Mesenchymal stem cell (in vitro differentiated cells and primary cell): ENCODE data around the gene MYL12B.
A peak's percentile ranks its signal among the peaks of the same experiment; 100 is the strongest.

Experiments
- DNase-seq: peaks from one replicate; pipeline ENCODE4 v3.0.0-alpha.2; 2013
- H2AFZ ChIP-seq: one replicate; pipeline ENCODE4 v1.6.1; 2013; ENCODE audit warnings: low read depth, mild to moderate bottlenecking, control low read depth, inconsistent platforms, low read length, moderate library complexity
- H2AK5ac ChIP-seq: 2 replicates; pipeline ENCODE4 v1.6.1; 2013; ENCODE audit warnings: low read length, moderate library complexity, mild to moderate bottlenecking, inconsistent platforms; ENCODE audit not compliant: severe bottlenecking
- H2BK120ac ChIP-seq: one replicate; pipeline ENCODE4 v1.6.1; 2013; ENCODE audit warnings: low read depth, mild to moderate bottlenecking, inconsistent platforms, low read length, moderate library complexity
- H2BK12ac ChIP-seq, 2 experiments: one replicate each; pipeline ENCODE4 v1.6.1; 2013; ENCODE audit warnings: inconsistent platforms in 2 of 2, low read length in 2 of 2, mild to moderate bottlenecking in 2 of 2, moderate library complexity in 2 of 2, control low read depth in 1 of 2
- H2BK15ac ChIP-seq: one replicate; pipeline ENCODE4 v1.6.1; 2013; ENCODE audit warnings: mild to moderate bottlenecking, low read depth, inconsistent platforms; ENCODE audit not compliant: poor library complexity, severe bottlenecking
- H2BK5ac ChIP-seq: 2 replicates; pipeline ENCODE4 v1.6.1; 2013; ENCODE audit warnings: low read depth, mild to moderate bottlenecking, low read length, control low read depth, inconsistent platforms; ENCODE audit not compliant: poor library complexity, severe bottlenecking
- H3K14ac ChIP-seq, 2 experiments: one replicate each; pipeline ENCODE4 v1.6.1; 2013; ENCODE audit warnings: inconsistent platforms in 2 of 2, low read length in 2 of 2, control low read depth in 1 of 2, mild to moderate bottlenecking in 1 of 2, moderate library complexity in 1 of 2
- H3K18ac ChIP-seq, 2 experiments: one replicate each; pipeline ENCODE4 v1.6.1; 2013; ENCODE audit warnings: inconsistent platforms in 2 of 2, low read length in 2 of 2, control low read depth in 1 of 2, low read depth in 1 of 2, mild to moderate bottlenecking in 1 of 2
- H3K23ac ChIP-seq, 2 experiments: one replicate each; pipeline ENCODE4 v1.6.1; 2013; ENCODE audit warnings: inconsistent platforms in 2 of 2, low read length in 2 of 2, mild to moderate bottlenecking in 2 of 2, moderate library complexity in 2 of 2, control low read depth in 1 of 2
- H3K27ac ChIP-seq: 2 replicates; pipeline ENCODE4 v1.5.1; 2013; ENCODE audit warnings: mild to moderate bottlenecking, moderate library complexity, low read length, control low read depth, inconsistent platforms; ENCODE audit not compliant: poor library complexity, severe bottlenecking
- H3K27me3 ChIP-seq, 2 experiments: 2 replicates each; pipeline versions ENCODE4 v1.6.1 to v1.7.0; 2013; ENCODE audit warnings: low read length in 2 of 2, mild to moderate bottlenecking in 2 of 2, moderate library complexity in 2 of 2, control low read depth in 1 of 2, inconsistent platforms in 1 of 2; ENCODE audit not compliant: control insufficient read depth in 1 of 2, insufficient read depth in 1 of 2
- H3K36me3 ChIP-seq, 2 experiments: 2 replicates each; pipeline versions ENCODE4 v1.6.1 to v1.7.0; 2013; ENCODE audit warnings: low read length in 2 of 2, control low read depth in 1 of 2, inconsistent platforms in 1 of 2, low read depth in 1 of 2, mild to moderate bottlenecking in 1 of 2; ENCODE audit not compliant: insufficient read depth in 2 of 2, control insufficient read depth in 1 of 2
- H3K4ac ChIP-seq, 2 experiments: one replicate each; pipeline ENCODE4 v1.6.1; 2013; ENCODE audit warnings: inconsistent platforms in 2 of 2, low read length in 2 of 2, mild to moderate bottlenecking in 2 of 2, moderate library complexity in 2 of 2, control low read depth in 1 of 2, low read depth in 1 of 2
- H3K4me1 ChIP-seq: 2 replicates; pipeline ENCODE4 v1.6.1; 2013; ENCODE audit warnings: low read depth, low read length, control low read depth; ENCODE audit not compliant: control insufficient read depth, insufficient read depth
- H3K4me2 ChIP-seq: 2 replicates; pipeline ENCODE4 v1.6.1; 2013; ENCODE audit warnings: low read length, mild to moderate bottlenecking, inconsistent platforms; ENCODE audit not compliant: poor library complexity, severe bottlenecking
- H3K4me3 ChIP-seq, 2 experiments: 2 replicates each; pipeline versions ENCODE4 v1.5.1 to v1.7.0; 2013; ENCODE audit warnings: low read length in 2 of 2, mild to moderate bottlenecking in 2 of 2, control low read depth in 1 of 2, low read depth in 1 of 2; ENCODE audit not compliant: insufficient read depth in 1 of 2
- H3K79me1 ChIP-seq: replicated peaks from 2 replicates; pipeline ENCODE4 v1.6.1; 2013; ENCODE audit warnings: mild to moderate bottlenecking, control low read depth, low read length, inconsistent platforms; ENCODE audit not compliant: poor library complexity, severe bottlenecking
- H3K9ac ChIP-seq: 2 replicates; pipeline ENCODE4 v1.7.0; 2013; ENCODE audit warnings: mild to moderate bottlenecking, low read length, moderate library complexity
- H3K9me3 ChIP-seq: 2 replicates; pipeline ENCODE4 v1.7.0; 2013; ENCODE audit warnings: mild to moderate bottlenecking, low read length; ENCODE audit not compliant: control insufficient read depth
- H4K8ac ChIP-seq: one replicate; pipeline ENCODE4 v1.6.1; 2013; ENCODE audit warnings: inconsistent platforms, mild to moderate bottlenecking, low read length, moderate library complexity
- H4K91ac ChIP-seq: one replicate; pipeline ENCODE4 v1.6.1; 2013; ENCODE audit warnings: mild to moderate bottlenecking, low read length, inconsistent platforms
- WGBS: methylation state at CpG from one replicate; pipeline ENCODE4 v1.1.7; 2013; ENCODE audit warnings: mixed read lengths; 5-methylcytosine and 5-hydroxymethylcytosine counted together

The MYL12B gene

DNA sequence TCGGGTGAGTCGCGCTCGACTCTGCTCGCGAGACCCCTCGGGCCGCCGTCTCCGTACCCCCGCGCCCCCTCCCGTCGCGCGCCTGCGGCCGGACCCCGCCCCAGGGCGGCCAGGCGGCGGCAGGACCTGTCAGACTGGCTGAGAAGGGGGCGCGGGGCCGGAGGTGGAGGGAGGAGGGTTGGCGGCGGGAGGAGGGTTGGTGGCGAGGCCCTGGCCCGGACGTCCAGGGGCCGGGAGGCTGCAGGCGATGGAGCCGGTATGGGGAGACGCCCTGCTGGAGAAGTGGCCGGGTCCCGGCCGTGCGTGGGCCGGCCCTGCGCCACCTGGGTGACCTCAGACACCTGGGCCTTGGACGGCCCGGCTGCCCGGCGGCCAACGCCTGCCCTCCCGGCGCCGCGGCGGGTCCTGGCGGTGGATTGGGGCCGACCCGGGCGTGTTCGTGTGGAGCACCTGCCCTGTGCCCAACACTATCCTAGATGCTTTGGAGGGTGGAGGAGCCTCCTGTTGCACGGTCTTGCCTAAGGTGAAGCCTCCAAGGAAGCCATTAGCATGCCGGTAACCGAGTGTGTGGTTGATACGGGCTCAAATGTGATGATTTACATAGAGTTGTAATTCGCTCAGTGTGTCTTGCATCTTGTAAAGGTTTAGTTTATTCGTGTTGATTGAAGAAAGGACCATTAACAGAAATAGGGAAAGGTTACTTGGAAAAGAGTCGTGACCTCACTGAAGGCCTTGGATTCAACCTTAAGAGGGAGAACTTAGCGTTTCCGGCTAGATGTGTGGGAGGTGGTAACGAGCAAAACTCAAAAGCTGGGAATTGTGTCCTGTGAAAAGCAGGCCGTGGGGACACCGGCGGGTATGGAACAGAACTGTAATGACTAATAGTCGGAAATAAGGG lies 550 bp downstream of the MYL12B start:
- H3K27me3 ChIP-seq: no peaks in the 10 kb centered on the region
- H4K91ac ChIP-seq: peak overlapping the region; percentile 99
- H3K18ac ChIP-seq: peak overlapping the region; percentile 90 to 99
- H4K8ac ChIP-seq: peak overlapping the region; percentile 92
- peaks cover 5% of the 10 kb centered on the region for H3K79me1 ChIP-seq
- H3K4me1 ChIP-seq: peaks cover 9% of the 10 kb centered on the region
- peak overlapping the region; percentile 98 for H3K9ac ChIP-seq
- DNase-seq: peak; percentile 41
- H3K36me3 ChIP-seq: peaks cover 10 to 23% of the 10 kb centered on the region in 2 experiments
- peak overlapping the region; percentile 65 to 98 for H3K4ac ChIP-seq
- H2BK5ac ChIP-seq: peak overlapping the region; percentile 90
- peak overlapping the region; percentile 97 for H2BK120ac ChIP-seq
- peak overlapping the region in 1 of 2 experiments; percentile 69 for H2BK12ac ChIP-seq
- H2AFZ ChIP-seq: peak overlapping the region; percentile 60
- H3K9me3 ChIP-seq: no peaks in the 10 kb centered on the region
- peak overlapping the region; percentile 71 for H3K27ac ChIP-seq
- H3K4me2 ChIP-seq: peak overlapping the region; percentile 57
- H2AK5ac ChIP-seq: peak overlapping the region; percentile 17
- H3K14ac ChIP-seq: peak overlapping the region; percentile 61 to 87
- WGBS: under 1% methylated on average over 47 of the region's 69 CpGs
- H3K23ac ChIP-seq: peak overlapping the region in 1 of 2 experiments; percentile 77
- peak overlapping the region; percentile 20 for H2BK15ac ChIP-seq
- H3K4me3 ChIP-seq: peak overlapping the region; percentile 92 to 99

DNA sequence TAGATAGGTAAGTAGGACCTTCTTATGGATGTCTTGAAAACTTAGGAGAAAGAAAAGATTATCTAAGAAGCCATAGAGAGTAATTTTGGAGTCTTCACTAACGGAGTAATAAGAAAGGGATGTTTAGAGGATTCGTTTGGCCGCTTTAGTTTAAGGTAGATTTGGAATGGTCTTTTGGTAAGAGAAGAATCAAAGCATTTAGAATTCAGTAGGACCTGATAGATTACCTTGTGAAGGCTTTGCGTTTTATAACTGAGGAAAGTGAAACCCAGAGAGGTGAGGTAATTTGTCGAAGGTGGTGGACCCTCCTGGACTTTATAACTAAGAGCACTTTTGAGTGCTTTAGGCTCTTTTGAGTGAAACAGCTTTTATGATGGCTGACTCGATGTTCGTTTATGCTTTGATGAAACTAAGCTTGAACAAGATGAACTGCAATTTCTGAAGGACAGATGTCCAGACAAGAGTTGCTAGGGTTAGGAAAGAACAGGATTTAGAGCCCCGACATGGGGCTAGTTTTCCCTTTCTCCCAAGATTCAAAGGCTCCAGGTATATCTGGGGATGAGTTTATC lies 1.3 kb downstream of the MYL12B start:
- DNase-seq: peak; percentile 17
- H3K4me1 ChIP-seq: peaks cover 9% of the 10 kb centered on the region
- no peak overlapping the region for H2BK120ac ChIP-seq
- no peak overlapping the region for H2BK12ac ChIP-seq
- no peak overlapping the region for H2AFZ ChIP-seq
- H3K18ac ChIP-seq: no peak overlapping the region
- peak overlapping the region; percentile 31 for H3K27ac ChIP-seq
- 38% methylated on average over 8 of the region's 8 CpGs for WGBS
- H3K9me3 ChIP-seq: no peaks in the 10 kb centered on the region
- H4K8ac ChIP-seq: no peak overlapping the region
- H3K4me2 ChIP-seq: peak overlapping the region; percentile 79
- H2BK15ac ChIP-seq: no peak overlapping the region
- peak overlapping the region; percentile 92 to 99 for H3K4me3 ChIP-seq
- H2BK5ac ChIP-seq: no peak overlapping the region
- peaks cover 6 to 15% of the 10 kb centered on the region in 2 experiments for H3K36me3 ChIP-seq
- H3K9ac ChIP-seq: peak overlapping the region; percentile 98
- no peak overlapping the region for H3K4ac ChIP-seq
- H3K14ac ChIP-seq: no peak overlapping the region
- H3K79me1 ChIP-seq: peaks cover 5% of the 10 kb centered on the region
- no peaks in the 10 kb centered on the region for H3K27me3 ChIP-seq
- H4K91ac ChIP-seq: no peak overlapping the region
- no peak overlapping the region for H3K23ac ChIP-seq
- no peak overlapping the region for H2AK5ac ChIP-seq

DNA sequence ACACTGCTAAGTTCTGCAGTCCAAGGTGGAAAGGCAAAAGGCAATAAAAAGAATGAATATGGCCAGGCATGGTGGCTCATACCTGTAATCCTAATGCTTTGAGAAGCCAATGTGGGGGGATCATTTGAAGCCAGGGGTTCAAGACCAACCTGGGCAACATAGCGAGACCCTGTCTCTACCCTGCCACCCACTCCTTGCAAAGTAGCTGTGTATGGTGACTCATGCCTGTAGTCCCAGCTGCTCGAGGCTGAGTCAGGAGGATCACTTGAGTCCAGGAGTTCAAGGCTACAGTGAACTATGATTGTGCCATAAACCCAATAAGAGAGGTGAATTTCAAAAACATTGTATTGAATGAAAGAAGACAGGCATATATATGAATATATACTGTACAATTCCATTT lies 2.4 kb downstream of the MYL12B start:
- peaks cover 9% of the 10 kb centered on the region for H3K4me1 ChIP-seq
- H2AFZ ChIP-seq: no peak overlapping the region
- H3K27ac ChIP-seq: no peak overlapping the region
- H3K9me3 ChIP-seq: no peaks in the 10 kb centered on the region
- H3K9ac ChIP-seq: no peak overlapping the region
- no peak overlapping the region for H3K4me2 ChIP-seq
- peak overlapping the region in 1 of 2 experiments; percentile 99 for H3K4me3 ChIP-seq
- H3K18ac ChIP-seq: no peak overlapping the region
- H3K4ac ChIP-seq: no peak overlapping the region
- H2AK5ac ChIP-seq: no peak overlapping the region
- no peaks in the 10 kb centered on the region for H3K27me3 ChIP-seq
- 63% methylated on average over 2 of the region's 2 CpGs for WGBS
- no peak overlapping the region for H2BK15ac ChIP-seq
- H4K91ac ChIP-seq: no peak overlapping the region
- peak overlapping the region in 1 of 2 experiments; percentile 24 for H3K23ac ChIP-seq
- H2BK5ac ChIP-seq: no peak overlapping the region
- H2BK12ac ChIP-seq: no peak overlapping the region
- peaks cover 4 to 5% of the 10 kb centered on the region in 2 experiments for H3K36me3 ChIP-seq
- no peak overlapping the region for H2BK120ac ChIP-seq
- H3K14ac ChIP-seq: no peak overlapping the region
- DNase-seq: peak; percentile 34
- H3K79me1 ChIP-seq: peaks cover 3% of the 10 kb centered on the region
- no peak overlapping the region for H4K8ac ChIP-seq

DNA sequence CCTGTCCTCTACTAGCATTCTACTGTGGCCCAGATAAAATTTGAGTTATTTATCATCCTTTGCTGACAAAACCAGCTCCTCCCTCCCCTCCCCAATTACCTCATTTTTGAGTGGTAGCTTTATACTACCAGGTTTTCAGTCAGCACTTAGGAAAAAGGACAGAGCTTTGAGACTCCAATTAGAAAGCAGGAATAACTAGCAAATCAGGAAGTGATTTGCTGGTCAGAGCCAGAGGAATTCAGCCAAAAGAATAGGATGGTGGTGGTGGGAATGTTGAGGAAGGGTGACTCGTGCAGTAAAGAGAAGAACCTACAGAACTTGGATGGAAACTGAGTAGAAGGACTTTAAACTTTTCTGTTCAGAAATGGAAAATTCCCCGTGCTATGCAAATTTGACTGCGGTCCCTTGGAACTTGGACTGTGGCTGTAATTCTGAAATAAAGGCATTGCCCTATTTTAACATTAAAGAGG lies 3.7 kb downstream of the MYL12B start:
- no peak overlapping the region for H2BK120ac ChIP-seq
- H2AFZ ChIP-seq: no peak overlapping the region
- no peak overlapping the region for H2AK5ac ChIP-seq

More for the DNA sequence above, 3.7 kb downstream of the MYL12B start:
- Histone ChIP-seq H3K9ac (no peak overlapping the region), H4K91ac (no peak overlapping the region), H2BK15ac (no peak overlapping the region), H4K8ac (no peak overlapping the region), H3K18ac (no peak overlapping the region), H3K23ac (no peak overlapping the region), H3K4me3 (no peak overlapping the region), H3K4ac (no peak overlapping the region), H3K27me3 (no peaks in the 10 kb centered on the region), H2BK5ac (no peak overlapping the region), H3K36me3 (no peaks in the 10 kb centered on the region), H2BK12ac (no peak overlapping the region), H3K9me3 (no peaks in the 10 kb centered on the region), H3K79me1 (no peaks in the 10 kb centered on the region), H3K27ac (no peak overlapping the region), H3K14ac (no peak overlapping the region), H3K4me1 (peaks cover 7% of the 10 kb centered on the region), H3K4me2 (peak overlapping the region; percentile 11)
- peak; percentile 69 for DNase-seq
- WGBS: 68% methylated on average over 3 of the region's 3 CpGs
